ENCODE results near the gene TP53AIP1.
A peak's percentile ranks its signal among the peaks of the same experiment; 100 is the strongest.

Gene TP53AIP1

GRCh38 chr11:128942817-128943427 is at the start of gene TP53AIP1:
TP53AIP1 (minus strand) TSS chr11:128942871; CDS start chr11:128937818, 5,053 bp downstream.
- DNase-seq (ENCODE audit: low read depth), result no peak

- DNase-seq (ENCODE audit: low read depth), result no peak
These were observed 45.7 kb upstream of the TP53AIP1 start for GRCh38 chr11:128988242-128988970.

- no peak for DNase-seq (ENCODE audit: low read depth)
These were observed 43.2 kb upstream of the TP53AIP1 start for GRCh38 chr11:128985880-128986279.

GRCh38 chr11:128983023-128983422 is 40.4 kb upstream of the TP53AIP1 start:
- DNase-seq (ENCODE audit: low read depth), result no peak

GRCh38 chr11:128981254-128981653 is 38.6 kb upstream of the TP53AIP1 start:
- DNase-seq (ENCODE audit: low read depth), result no peak

GRCh38 chr11:128970598-128971190 is 28.0 kb upstream of the TP53AIP1 start:
- DNase-seq (ENCODE audit: low read depth), result no peak

GRCh38 chr11:128968916-128969315 is 26.2 kb upstream of the TP53AIP1 start:
- DNase-seq (ENCODE audit: low read depth), result no peak

GRCh38 chr11:128967578-128967977 is 24.9 kb upstream of the TP53AIP1 start:
- DNase-seq (ENCODE audit: low read depth), result no peak

GRCh38 chr11:128965485-128965884 is 22.8 kb upstream of the TP53AIP1 start:
- no peak for DNase-seq (ENCODE audit: low read depth)

GRCh38 chr11:128964463-128964930 is 21.8 kb upstream of the TP53AIP1 start:
- no peak for DNase-seq (ENCODE audit: low read depth)

- no peak for DNase-seq (ENCODE audit: low read depth)
These were observed 21.2 kb upstream of the TP53AIP1 start for GRCh38 chr11:128963744-128964325.

GRCh38 chr11:128962896-128963295 is 20.2 kb upstream of the TP53AIP1 start:
- DNase-seq (ENCODE audit: low read depth), result no peak

- DNase-seq (ENCODE audit: low read depth), result no peak
These were observed 19.0 kb upstream of the TP53AIP1 start for GRCh38 chr11:128961645-128962044.

GRCh38 chr11:128957202-128957482 is 14.5 kb upstream of the TP53AIP1 start:
- DNase-seq (ENCODE audit: low read depth), result no peak

- DNase-seq (ENCODE audit: low read depth), result peak; percentile 45
These were observed 13.9 kb upstream of the TP53AIP1 start for GRCh38 chr11:128956401-128957201.

- DNase-seq (ENCODE audit: low read depth), result no peak
These were observed 13.0 kb upstream of the TP53AIP1 start for GRCh38 chr11:128955636-128956035.

- DNase-seq (ENCODE audit: low read depth), result no peak
These were observed 10.5 kb upstream of the TP53AIP1 start for GRCh38 chr11:128953151-128953550.

- DNase-seq (ENCODE audit: low read depth), result no peak
These were observed 7.3 kb upstream of the TP53AIP1 start for GRCh38 chr11:128949791-128950454.

- no peak for DNase-seq (ENCODE audit: low read depth)
These were observed 5.9 kb upstream of the TP53AIP1 start for GRCh38 chr11:128948583-128948982.

GRCh38 chr11:128947773-128948172 is 5.1 kb upstream of the TP53AIP1 start:
- DNase-seq (ENCODE audit: low read depth), result no peak

- no peak for DNase-seq (ENCODE audit: low read depth)
These were observed 4.0 kb upstream of the TP53AIP1 start for GRCh38 chr11:128946648-128947047.
